Liver (tissue), 9 donors: ENCODE results near the gene PTPRN2. TPM values are rescaled to one million over a fixed set of nuclear protein-coding genes. Genes with fewer than 3 reads are reported as not detected.
A peak's percentile ranks its signal among the peaks of the same experiment; 100 is the strongest.

Experiments used
- DNase-seq: peaks from one replicate; pipeline ENCODE4 v3.0.0-alpha.2; 2017; ENCODE audit warnings: low spot score
- H3K27ac ChIP-seq, 2 donors: one replicate each; pipeline ENCODE4 v1.7.0; 2013; ENCODE audit warnings: inconsistent platforms in 2 of 2, low read length in 2 of 2, control low read depth in 1 of 2, low read depth in 1 of 2, mild to moderate bottlenecking in 1 of 2
- H3K27me3 ChIP-seq, 4 donors: one replicate each; pipeline versions ENCODE4 v1.6.1 to v1.7.0; 2013; ENCODE audit warnings: low read length in 3 of 4, inconsistent platforms in 1 of 4, mild to moderate bottlenecking in 1 of 4, moderate library complexity in 1 of 4; ENCODE audit not compliant: control insufficient read depth in 4 of 4, insufficient read depth in 4 of 4
- H3K36me3 ChIP-seq, 4 donors: one replicate each; pipeline versions ENCODE4 v1.6.1 to v1.7.0; 2013; ENCODE audit warnings: low read length in 3 of 4, mild to moderate bottlenecking in 3 of 4, low read depth in 1 of 4, moderate library complexity in 1 of 4; ENCODE audit not compliant: control insufficient read depth in 4 of 4, insufficient read depth in 3 of 4
- H3K4me1 ChIP-seq, 4 donors: one replicate each; pipeline versions ENCODE4 v1.6.1 to v1.7.0; 2013; ENCODE audit warnings: low read length in 3 of 4, mild to moderate bottlenecking in 3 of 4, moderate library complexity in 1 of 4; ENCODE audit not compliant: control insufficient read depth in 4 of 4, insufficient read depth in 4 of 4
- H3K4me3 ChIP-seq, 3 donors: one replicate each; pipeline versions ENCODE4 v1.6.1 to v1.7.0; 2013; ENCODE audit warnings: low read length in 3 of 3, control low read depth in 1 of 3, low read depth in 1 of 3, mild to moderate bottlenecking in 1 of 3
- H3K9ac ChIP-seq, 2 donors: one replicate each; pipeline ENCODE4 v1.7.0; 2013; ENCODE audit warnings: low read length in 2 of 2, mild to moderate bottlenecking in 2 of 2, moderate library complexity in 2 of 2, control low read depth in 1 of 2, low read depth in 1 of 2
- H3K9me3 ChIP-seq, 4 donors: one replicate each; pipeline versions ENCODE4 v1.6.1 to v1.7.0; 2013; ENCODE audit warnings: low read length in 3 of 4; ENCODE audit not compliant: control insufficient read depth in 4 of 4
- FOXA1 ChIP-seq: IDR thresholded peaks from 2 replicates; pipeline ENCODE4 v1.6.1; 2016; ENCODE audit warnings: antibody characterized with exemption
- GABPA ChIP-seq, 2 donors: IDR thresholded peaks in 1 of 2; conservative IDR thresholded peaks in 1 of 2; 2 replicates each; pipeline ENCODE4 v1.6.1; 2016; ENCODE audit warnings: antibody characterized with exemption in 2 of 2, mild to moderate bottlenecking in 1 of 2, moderate library complexity in 1 of 2
- HNF4A ChIP-seq, 2 donors: conservative IDR thresholded peaks; 2 replicates each; pipeline ENCODE4 v1.6.1; 2016; ENCODE audit warnings: antibody characterized with exemption in 2 of 2, mild to moderate bottlenecking in 2 of 2
- HNF4G ChIP-seq: IDR thresholded peaks from 2 replicates; pipeline ENCODE4 v1.6.1; 2016; ENCODE audit warnings: antibody characterized with exemption
- JUND ChIP-seq, 2 donors: IDR thresholded peaks; 2 replicates each; pipeline ENCODE4 v1.6.1; 2016; ENCODE audit warnings: antibody characterized with exemption in 2 of 2
- NR2F2 ChIP-seq: IDR thresholded peaks from 2 replicates; pipeline ENCODE4 v1.6.1; 2016; ENCODE audit warnings: antibody characterized with exemption
- RAD21 ChIP-seq, 2 donors: IDR thresholded peaks; 2 replicates each; pipeline ENCODE4 v1.6.1; 2016; ENCODE audit warnings: antibody characterized with exemption in 2 of 2, mild to moderate bottlenecking in 2 of 2
- RXRA ChIP-seq, 2 donors: IDR thresholded peaks; 2 replicates each; pipeline ENCODE4 v1.6.1; 2017 to 2018; ENCODE audit warnings: antibody characterized with exemption in 2 of 2, mild to moderate bottlenecking in 1 of 2
- SP1 ChIP-seq: IDR thresholded peaks from 2 replicates; pipeline ENCODE4 v1.6.1; 2018; ENCODE audit warnings: antibody characterized with exemption, mild to moderate bottlenecking
- TAF1 ChIP-seq: conservative IDR thresholded peaks from 2 replicates; pipeline ENCODE4 v1.6.1; 2016; ENCODE audit warnings: antibody characterized with exemption, mild to moderate bottlenecking
- YY1 ChIP-seq: IDR thresholded peaks from 2 replicates; pipeline ENCODE4 v1.6.1; 2016; ENCODE audit warnings: antibody characterized with exemption, mild to moderate bottlenecking
- ZBTB33 ChIP-seq: IDR thresholded peaks from 2 replicates; pipeline ENCODE4 v1.6.1; 2016; ENCODE audit warnings: antibody characterized with exemption
- WGBS: extraction: QIAGEN DNeasy Blood & Tissue Kit; methylation state at CpG from one replicate; pipeline ENCODE4 v1.1.7; 2013; 5-methylcytosine and 5-hydroxymethylcytosine counted together
- polyA plus RNA-seq, 2 donors: library from polyadenylated mRNA; stranded (reverse) in 1 of 2; unstranded in 1 of 2; fragments of 200-250 nt in 1 of 2; fragments of >200 nt in 1 of 2; fragmentation: Nextera tagmentation in 1 of 2; extraction: Ambion mirVana in 1 of 2; gene quantifications; one replicate each; pipeline versions ENCODE4 v1.2.1 to v1.2.3, GENCODE V29; 2013 to 2015
- total RNA-seq, 2 donors: library from RNA; depleted of rRNA; stranded (reverse); fragments of >200 nt; gene quantifications; one replicate each; pipeline ENCODE4 v1.2.3, GENCODE V29; 2014
- TF ChIP-seq, protein P1 (sequence below): fragments of 150-350 bp; IDR thresholded peaks from 2 replicates; pipeline ENCODE4 v1.5.1; 2017; ENCODE audit warnings: improper control_type of control experiment, low read depth, low read length; ENCODE audit not compliant: missing input control
- TF ChIP-seq, protein P2 (sequence below): IDR thresholded peaks from 2 replicates; pipeline ENCODE4 v1.6.1; 2016; ENCODE audit warnings: antibody characterized with exemption
- donor health status: healthy.
- donor health status: healthy.
- donor health status: healthy.
- donor health status: healthy.
- donor health status: healthy.

The PTPRN2 gene
- total and polyA plus RNA-seq, 4 donors, result 0.75 to 1.9 (median 1.1) TPM

GRCh38 chr7:157508477-157508881 lies 1079.1 kb downstream of the PTPRN2 start:
- no peak overlapping the region for H3K27ac ChIP-seq
- H3K27me3 ChIP-seq, result no peaks in the 10 kb centered on the region
- H3K4me3 ChIP-seq, result no peak overlapping the region
- TF ChIP-seq SP1 (no peak), TAF1 (no peak), RXRA (IDR thresholded peaks at IDR 0.05) (no peak), JUND (IDR thresholded peaks at IDR 0.05) (no peak), HNF4G (no peak), ZBTB33 (no peak), RAD21 (IDR thresholded peaks at IDR 0.05) (no peak), HNF4A (conservative IDR thresholded peaks at IDR 0.05) (no peak), GABPA (IDR thresholded peaks at IDR 0.05 in 1 of 2, conservative IDR thresholded peaks at IDR 0.05 in 1 of 2) (no peak), FOXA1 (no peak), YY1 (no peak)
- TF ChIP-seq, protein P1, sequence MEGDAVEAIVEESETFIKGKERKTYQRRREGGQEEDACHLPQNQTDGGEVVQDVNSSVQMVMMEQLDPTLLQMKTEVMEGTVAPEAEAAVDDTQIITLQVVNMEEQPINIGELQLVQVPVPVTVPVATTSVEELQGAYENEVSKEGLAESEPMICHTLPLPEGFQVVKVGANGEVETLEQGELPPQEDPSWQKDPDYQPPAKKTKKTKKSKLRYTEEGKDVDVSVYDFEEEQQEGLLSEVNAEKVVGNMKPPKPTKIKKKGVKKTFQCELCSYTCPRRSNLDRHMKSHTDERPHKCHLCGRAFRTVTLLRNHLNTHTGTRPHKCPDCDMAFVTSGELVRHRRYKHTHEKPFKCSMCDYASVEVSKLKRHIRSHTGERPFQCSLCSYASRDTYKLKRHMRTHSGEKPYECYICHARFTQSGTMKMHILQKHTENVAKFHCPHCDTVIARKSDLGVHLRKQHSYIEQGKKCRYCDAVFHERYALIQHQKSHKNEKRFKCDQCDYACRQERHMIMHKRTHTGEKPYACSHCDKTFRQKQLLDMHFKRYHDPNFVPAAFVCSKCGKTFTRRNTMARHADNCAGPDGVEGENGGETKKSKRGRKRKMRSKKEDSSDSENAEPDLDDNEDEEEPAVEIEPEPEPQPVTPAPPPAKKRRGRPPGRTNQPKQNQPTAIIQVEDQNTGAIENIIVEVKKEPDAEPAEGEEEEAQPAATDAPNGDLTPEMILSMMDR, result no peak
- TF ChIP-seq, protein P2, sequence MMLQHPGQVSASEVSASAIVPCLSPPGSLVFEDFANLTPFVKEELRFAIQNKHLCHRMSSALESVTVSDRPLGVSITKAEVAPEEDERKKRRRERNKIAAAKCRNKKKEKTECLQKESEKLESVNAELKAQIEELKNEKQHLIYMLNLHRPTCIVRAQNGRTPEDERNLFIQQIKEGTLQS, result no peak
- WGBS, result 85% methylated on average over 11 of the region's 11 CpGs
- H3K36me3 ChIP-seq, result no peaks in the 10 kb centered on the region
- no peak for DNase-seq
- peaks cover 0 to 10% (median 4%) of the 10 kb centered on the region in 4 donors for H3K4me1 ChIP-seq
- no peak overlapping the region for H3K9ac ChIP-seq
- H3K9me3 ChIP-seq, result peaks cover 0 to 2% (median 0%) of the 10 kb centered on the region in 4 donors

GRCh38 chr7:157507987-157508386 lies 1079.6 kb downstream of the PTPRN2 start:
- Histone ChIP-seq H3K27me3 (no peaks in the 10 kb centered on the region), H3K4me3 (no peak overlapping the region), H3K27ac (no peak overlapping the region), H3K4me1 (peaks cover 0 to 10% (median 4%) of the 10 kb centered on the region in 4 donors), H3K9ac (no peak overlapping the region), H3K9me3 (peaks cover 0 to under 1% (median 0%) of the 10 kb centered on the region in 4 donors), H3K36me3 (no peaks in the 10 kb centered on the region)
- TF ChIP-seq SP1, result no peak
- TF ChIP-seq, protein P2, result no peak
- no peak for TF ChIP-seq YY1
- TF ChIP-seq NR2F2, result no peak
- DNase-seq, result no peak
- WGBS, result 82% methylated on average over 5 of the region's 5 CpGs

DNA sequence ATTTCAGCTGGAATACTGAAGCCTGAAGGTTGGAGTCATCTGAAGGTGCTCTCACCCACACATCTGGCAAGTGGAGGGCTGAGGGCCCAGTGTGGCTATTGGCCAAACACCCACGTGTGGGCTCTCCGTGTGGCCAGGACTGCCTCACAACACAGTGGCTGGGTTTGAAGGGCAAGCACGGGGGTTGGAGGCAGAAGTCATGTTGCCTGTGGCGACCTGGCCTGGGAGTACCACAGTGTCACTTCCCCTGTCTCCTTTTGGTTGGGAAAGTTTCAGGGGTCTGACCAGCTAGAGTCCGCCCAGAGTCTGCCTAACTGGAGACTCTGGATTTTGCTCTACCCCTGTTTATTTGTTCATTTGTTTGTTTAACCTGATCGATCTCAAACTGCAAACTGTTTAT lies 1081.4 kb downstream of the PTPRN2 start:
- Histone ChIP-seq H3K9me3 (no peaks in the 10 kb centered on the region), H3K4me3 (no peak overlapping the region), H3K27ac (peak overlapping the region in 1 of 2 donors; percentile 67), H3K36me3 (no peaks in the 10 kb centered on the region), H3K4me1 (peaks cover 0 to 10% (median 4%) of the 10 kb centered on the region in 4 donors), H3K27me3 (no peaks in the 10 kb centered on the region), H3K9ac (no peak overlapping the region)
- peak in 1 of 2 donors; percentile 12 for TF ChIP-seq RXRA (IDR thresholded peaks at IDR 0.05)
- no peak for TF ChIP-seq SP1
- TF ChIP-seq TAF1, result no peak
- peak in 1 of 2 donors; percentile 60 for TF ChIP-seq HNF4A (conservative IDR thresholded peaks at IDR 0.05)
- no peak for DNase-seq
- WGBS, result 54% methylated on average over 6 of the region's 6 CpGs
